Loucy (cell line): ENCODE data around the gene GRAMD1C.
A peak's percentile ranks its signal among the peaks of the same experiment; 100 is the strongest.

Source experiments
- H2AFZ ChIP-seq: fragments of 200-600 bp; sonication (generic); 2 replicates; pipeline ENCODE4 v1.6.0; 2016; ENCODE audit warnings: antibody characterized with exemption, mild to moderate bottlenecking, low read length, moderate library complexity
- H3F3A ChIP-seq: fragments of 200-600 bp; 2 replicates; pipeline ENCODE4 v1.6.0; 2016; ENCODE audit warnings: antibody characterized with exemption, low read depth, mild to moderate bottlenecking
- H3K27me3 ChIP-seq: fragments of 200-600 bp; sonication (generic); 2 replicates; pipeline ENCODE4 v1.6.1; 2014; ENCODE audit warnings: low read length, mild to moderate bottlenecking; ENCODE audit not compliant: insufficient read depth, poor library complexity, severe bottlenecking
- H3K36me3 ChIP-seq: fragments of 200-600 bp; sonication (generic); 2 replicates; pipeline ENCODE4 v1.6.1; 2016; ENCODE audit warnings: low read length; ENCODE audit not compliant: insufficient read depth
- H3K4me1 ChIP-seq: fragments of 200-600 bp; sonication (generic); 2 replicates; pipeline ENCODE4 v1.5.1; 2014; ENCODE audit warnings: low read length, mild to moderate bottlenecking; ENCODE audit not compliant: insufficient read depth, poor library complexity, severe bottlenecking
- H3K4me2 ChIP-seq: fragments of 200-600 bp; sonication (generic); 2 replicates; pipeline ENCODE4 v1.6.0; 2014; ENCODE audit warnings: antibody characterized with exemption, low read length, low read depth, mild to moderate bottlenecking; ENCODE audit not compliant: poor library complexity, severe bottlenecking
- H3K4me3 ChIP-seq: fragments of 200-600 bp; sonication (generic); 2 replicates; pipeline ENCODE4 v1.5.1; 2014; ENCODE audit warnings: low read length, mild to moderate bottlenecking, mixed read lengths; ENCODE audit not compliant: poor library complexity, severe bottlenecking
- H3K79me2 ChIP-seq: fragments of 200-600 bp; sonication (generic); 2 replicates; pipeline ENCODE4 v1.6.1; 2014; ENCODE audit warnings: low read length; ENCODE audit not compliant: insufficient read depth
- H3K9ac ChIP-seq: fragments of 200-600 bp; sonication (generic); 2 replicates; pipeline ENCODE4 v1.6.0; 2014; ENCODE audit warnings: mild to moderate bottlenecking, low read depth, low read length, moderate library complexity; ENCODE audit not compliant: poor library complexity, severe bottlenecking
- H3K9me2 ChIP-seq: fragments of 200-600 bp; sonication (generic); replicated peaks from 2 replicates; pipeline ENCODE4 v1.6.1; 2016; ENCODE audit warnings: low read depth, low read length, mixed read lengths
- H3K9me3 ChIP-seq: fragments of 200-600 bp; sonication (generic); 2 replicates; pipeline ENCODE4 v1.6.1; 2014; ENCODE audit warnings: mild to moderate bottlenecking, antibody characterized with exemption, low read length, low read depth; ENCODE audit not compliant: insufficient read depth
- H4K20me1 ChIP-seq: fragments of 200-600 bp; sonication (generic); 2 replicates; pipeline ENCODE4 v1.6.0; 2014; ENCODE audit warnings: antibody characterized with exemption, low read length, mild to moderate bottlenecking; ENCODE audit not compliant: insufficient read depth, poor library complexity, severe bottlenecking
- CTCF ChIP-seq: fragments of 200-600 bp; sonication (generic); conservative IDR thresholded peaks from 2 replicates; pipeline ENCODE4 v1.5.1; 2014; ENCODE audit warnings: mild to moderate bottlenecking, antibody characterized with exemption, low read length
- EZH2phosphoT487 ChIP-seq: fragments of 200-600 bp; IDR thresholded peaks from 2 replicates; pipeline ENCODE4 v1.6.1; 2018; ENCODE audit warnings: antibody characterized with exemption, mild to moderate bottlenecking, moderate library complexity, borderline replicate concordance

GRAMD1C gene

GRCh38 chr3:113839551-113839950 lies 963 bp downstream of the GRAMD1C start:
- no peaks in the 10 kb centered on the region for H3F3A ChIP-seq
- no peaks in the 10 kb centered on the region for H3K9me2 ChIP-seq
- H3K4me2 ChIP-seq: peak overlapping the region; percentile 72
- peak overlapping the region; percentile 39 for H3K9ac ChIP-seq
- H4K20me1 ChIP-seq: no peaks in the 10 kb centered on the region
- peak overlapping the region; percentile 89; the same call in 1 of the 2 replicates for H2AFZ ChIP-seq
- no peaks in the 10 kb centered on the region for H3K79me2 ChIP-seq
- H3K27me3 ChIP-seq: no peaks in the 10 kb centered on the region
- H3K4me1 ChIP-seq: peaks cover 3% of the 10 kb centered on the region
- TF ChIP-seq EZH2phosphoT487 (no peak), CTCF (no peak)
- no peaks in the 10 kb centered on the region for H3K36me3 ChIP-seq
- peak overlapping the region; percentile 75 for H3K4me3 ChIP-seq
- H3K9me3 ChIP-seq: no peaks in the 10 kb centered on the region

- no peaks in the 10 kb centered on the region for H3K79me2 ChIP-seq
- no peaks in the 10 kb centered on the region for H3K36me3 ChIP-seq
- no peaks in the 10 kb centered on the region for H3K9me3 ChIP-seq
- H3K27me3 ChIP-seq: no peaks in the 10 kb centered on the region
- H3K9me2 ChIP-seq: no peaks in the 10 kb centered on the region
- no peaks in the 10 kb centered on the region for H3K4me1 ChIP-seq
- no peak overlapping the region for H3K4me3 ChIP-seq
- no peak overlapping the region for H2AFZ ChIP-seq
- no peaks in the 10 kb centered on the region for H3F3A ChIP-seq
- no peak overlapping the region for H3K4me2 ChIP-seq
- no peaks in the 10 kb centered on the region for H4K20me1 ChIP-seq
- TF ChIP-seq CTCF: peak; percentile 81
- no peak for TF ChIP-seq EZH2phosphoT487
- H3K9ac ChIP-seq: no peak overlapping the region
Measured at GRCh38 chr3:113844622-113845222, 6.1 kb downstream of the GRAMD1C start.

- H3K9ac ChIP-seq: no peak overlapping the region
- H3K27me3 ChIP-seq: no peaks in the 10 kb centered on the region
- no peak overlapping the region for H3K4me3 ChIP-seq
- no peaks in the 10 kb centered on the region for H4K20me1 ChIP-seq
- H2AFZ ChIP-seq: no peak overlapping the region
- no peak for TF ChIP-seq EZH2phosphoT487
- TF ChIP-seq CTCF: no peak
- H3K36me3 ChIP-seq: no peaks in the 10 kb centered on the region
- H3K9me2 ChIP-seq: no peaks in the 10 kb centered on the region
- no peaks in the 10 kb centered on the region for H3K9me3 ChIP-seq
- H3K4me1 ChIP-seq: no peaks in the 10 kb centered on the region
- H3K4me2 ChIP-seq: no peak overlapping the region
- no peaks in the 10 kb centered on the region for H3F3A ChIP-seq
- H3K79me2 ChIP-seq: no peaks in the 10 kb centered on the region
Measured at GRCh38 chr3:113847247-113847646, 8.7 kb downstream of the GRAMD1C start.
